ELF-1 (cell line): ENCODE results near the gene PLXNA3.
"Not testable (repeated sequence)": the region's sequence is repeated elsewhere in the genome, so short reads cannot be mapped to it uniquely, and the experiment has no call there.

Experiments used
- DNase-seq: peaks from one replicate; pipeline ENCODE4 v3.0.0-alpha.2; 2016; ENCODE audit warnings: low read depth, low spot score

The PLXNA3 gene

GRCh38 chrX:154501423-154501822 is 43.3 kb downstream of the PLXNA3 start:
- DNase-seq, result not testable (repeated sequence)

DNA sequence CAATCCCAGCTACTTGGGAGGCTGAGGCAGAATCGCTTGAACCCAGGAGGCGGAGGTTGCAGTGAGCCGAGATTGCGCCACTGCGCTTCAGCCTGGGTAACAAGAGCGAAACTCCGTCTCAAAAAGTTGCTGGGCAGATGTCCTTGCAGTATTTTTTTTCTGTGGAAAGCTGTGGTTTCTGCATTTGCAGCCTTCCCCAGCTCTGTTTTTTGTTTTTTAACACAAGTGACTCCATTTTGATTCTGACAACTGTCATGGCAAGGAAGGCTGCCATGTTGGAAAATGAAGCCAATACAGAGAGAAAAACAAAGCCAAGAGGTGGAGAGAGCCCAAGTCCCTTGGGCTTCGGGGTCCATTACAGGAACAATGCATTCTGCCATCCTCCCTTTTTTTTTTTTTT is 44.0 kb downstream of the PLXNA3 start:
- DNase-seq, result no peak

DNA sequence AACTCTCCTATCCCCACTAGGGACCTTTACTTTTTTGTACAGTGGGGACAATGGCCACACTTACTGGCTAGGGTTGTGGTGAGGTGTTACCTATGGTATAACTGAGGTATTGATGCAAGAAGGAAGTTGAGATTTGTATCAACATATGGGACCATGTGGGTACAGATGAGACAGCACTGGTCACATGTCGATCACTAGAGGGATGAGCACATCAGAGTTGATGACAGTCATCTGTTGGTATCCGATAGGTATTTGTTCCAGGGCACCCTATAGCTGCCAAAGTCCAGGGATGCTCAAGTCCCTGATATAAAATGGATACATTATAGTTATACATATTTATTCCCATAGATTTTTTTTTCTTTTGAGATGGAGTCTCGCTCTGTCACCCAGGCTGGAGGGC is 44.9 kb downstream of the PLXNA3 start:
- DNase-seq, result no peak

DNA sequence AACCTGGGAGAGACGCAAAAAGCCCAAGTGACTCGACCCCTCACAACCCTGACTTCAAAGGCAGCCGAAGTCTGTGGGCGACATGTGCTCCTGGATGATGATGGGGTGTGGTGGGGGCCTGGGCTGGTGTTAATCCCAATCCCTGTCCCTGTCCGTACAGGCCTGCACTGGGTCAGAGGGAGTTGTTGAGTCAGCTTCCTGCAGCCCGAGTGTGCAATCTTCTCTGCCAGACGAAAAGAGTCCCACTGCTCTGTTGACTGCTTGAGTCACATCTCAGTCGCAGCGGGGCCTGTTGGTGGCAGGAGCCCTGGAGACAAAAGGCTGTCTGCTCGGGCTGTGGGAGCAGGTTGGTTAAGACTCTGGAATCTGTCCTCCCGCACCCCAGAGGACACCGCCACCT is 47.7 kb downstream of the PLXNA3 start:
- peak; percentile 56 for DNase-seq

DNA sequence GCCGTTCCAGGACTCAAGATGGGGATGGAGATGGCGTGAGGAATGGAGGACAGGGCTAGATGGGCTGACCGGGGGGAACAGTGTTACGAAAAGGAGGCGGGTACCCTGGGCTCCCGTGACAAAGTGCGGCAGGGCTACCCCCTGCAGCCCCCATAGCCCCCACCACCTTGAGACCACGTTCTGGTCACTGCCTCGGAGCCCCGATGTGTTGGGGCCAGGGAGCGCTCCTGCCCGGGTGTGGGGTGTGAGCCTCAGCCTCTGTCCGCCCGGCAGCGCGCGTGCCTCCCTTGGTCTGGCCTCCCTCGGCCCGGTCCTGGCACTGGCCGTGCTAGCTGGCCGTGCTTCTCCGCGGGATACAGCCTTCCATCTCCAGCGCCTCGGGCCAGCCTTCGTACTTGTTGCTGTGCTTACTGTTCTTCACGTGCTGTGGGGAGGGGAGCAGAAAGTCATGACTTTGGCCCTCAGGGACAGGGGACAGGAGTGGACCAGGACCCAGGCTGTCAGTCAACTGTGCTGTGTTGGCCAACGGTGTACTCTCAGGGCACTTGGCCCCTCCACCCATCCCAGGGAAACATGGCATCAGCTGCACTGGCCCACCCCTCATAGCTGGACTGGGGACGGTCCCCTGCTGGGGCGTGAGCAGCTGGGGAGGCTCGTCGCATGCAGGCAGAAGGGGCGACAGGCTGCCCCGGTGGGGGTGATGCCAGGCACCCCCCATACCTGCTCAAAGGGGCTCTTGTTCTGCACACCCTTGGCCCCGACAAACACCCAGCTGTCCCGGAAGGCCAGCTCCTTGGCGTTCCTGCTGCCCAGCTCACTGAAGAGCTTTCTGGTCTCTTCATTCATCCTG is 48.6 kb downstream of the PLXNA3 start:
- no peak for DNase-seq

- DNase-seq, result no peak
Measured at GRCh38 chrX:154507673-154508383, 49.7 kb downstream of the PLXNA3 start.

- DNase-seq, result no peak
Measured at GRCh38 chrX:154508384-154508745, 50.3 kb downstream of the PLXNA3 start.

GRCh38 chrX:154509455-154509854 is 51.4 kb downstream of the PLXNA3 start:
- DNase-seq, result no peak

GRCh38 chrX:154511761-154512160 is 53.7 kb downstream of the PLXNA3 start:
- no peak for DNase-seq

GRCh38 chrX:154512879-154513553 is 54.9 kb downstream of the PLXNA3 start:
- DNase-seq, result no peak

DNA sequence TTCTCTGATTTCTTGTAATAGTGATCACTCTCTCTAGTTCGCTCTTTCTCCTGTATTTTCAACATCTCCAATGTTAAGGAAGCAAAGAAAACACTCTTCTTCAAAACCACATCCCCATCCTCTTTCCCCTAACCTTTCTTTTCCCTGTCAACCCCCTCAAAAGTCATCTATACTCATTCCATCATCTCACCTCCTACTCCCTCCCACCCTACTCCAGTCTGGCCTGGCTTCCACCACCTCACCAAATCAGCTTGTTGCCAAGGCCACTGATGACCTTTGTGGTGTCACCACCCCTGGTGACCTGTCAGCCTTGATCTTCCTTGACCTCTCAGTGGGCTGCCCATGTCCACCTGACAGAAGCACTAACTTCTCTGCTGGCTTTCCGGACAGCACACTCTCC is 55.6 kb downstream of the PLXNA3 start:
- no peak for DNase-seq

GRCh38 chrX:154515090-154515965 is 57.2 kb downstream of the PLXNA3 start:
- DNase-seq, result peak; percentile 32

GRCh38 chrX:154515966-154516655 is 58.0 kb downstream of the PLXNA3 start, which contains the start of gene FAM3A:
Gene FAM3A, minus strand, starts transcription at chrX:154516232. Its CDS starts 460 bp downstream, at chrX:154515772.
- peak; percentile 96 for DNase-seq

DNA sequence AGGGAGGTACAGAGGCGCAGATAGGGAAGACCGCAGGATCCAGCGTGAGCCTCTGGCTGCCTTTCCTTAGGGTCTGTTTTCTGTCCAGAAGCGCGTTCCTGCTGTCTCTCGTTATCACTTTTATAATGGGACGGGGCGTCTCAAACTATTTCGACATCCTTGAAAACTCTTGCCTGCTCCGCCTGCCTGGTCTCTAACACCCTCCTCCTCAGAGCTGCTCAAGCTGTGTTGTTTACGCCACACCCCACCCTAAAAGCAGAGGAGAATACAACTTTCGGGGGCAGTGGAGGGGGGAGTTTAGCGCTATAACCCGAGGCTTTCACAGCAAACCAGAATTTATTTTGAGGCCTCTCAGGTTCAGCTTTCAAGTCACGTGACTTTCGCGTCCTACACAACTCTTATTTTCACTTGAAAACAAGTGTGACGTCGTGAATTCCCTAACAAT is 58.6 kb downstream of the PLXNA3 start:
- peak; percentile 94 for DNase-seq

- DNase-seq, result peak; percentile 82
Measured at GRCh38 chrX:154517101-154517781, 59.2 kb downstream of the PLXNA3 start.

- DNase-seq, result no peak
Measured at GRCh38 chrX:154519389-154519788, 61.3 kb downstream of the PLXNA3 start.

DNA sequence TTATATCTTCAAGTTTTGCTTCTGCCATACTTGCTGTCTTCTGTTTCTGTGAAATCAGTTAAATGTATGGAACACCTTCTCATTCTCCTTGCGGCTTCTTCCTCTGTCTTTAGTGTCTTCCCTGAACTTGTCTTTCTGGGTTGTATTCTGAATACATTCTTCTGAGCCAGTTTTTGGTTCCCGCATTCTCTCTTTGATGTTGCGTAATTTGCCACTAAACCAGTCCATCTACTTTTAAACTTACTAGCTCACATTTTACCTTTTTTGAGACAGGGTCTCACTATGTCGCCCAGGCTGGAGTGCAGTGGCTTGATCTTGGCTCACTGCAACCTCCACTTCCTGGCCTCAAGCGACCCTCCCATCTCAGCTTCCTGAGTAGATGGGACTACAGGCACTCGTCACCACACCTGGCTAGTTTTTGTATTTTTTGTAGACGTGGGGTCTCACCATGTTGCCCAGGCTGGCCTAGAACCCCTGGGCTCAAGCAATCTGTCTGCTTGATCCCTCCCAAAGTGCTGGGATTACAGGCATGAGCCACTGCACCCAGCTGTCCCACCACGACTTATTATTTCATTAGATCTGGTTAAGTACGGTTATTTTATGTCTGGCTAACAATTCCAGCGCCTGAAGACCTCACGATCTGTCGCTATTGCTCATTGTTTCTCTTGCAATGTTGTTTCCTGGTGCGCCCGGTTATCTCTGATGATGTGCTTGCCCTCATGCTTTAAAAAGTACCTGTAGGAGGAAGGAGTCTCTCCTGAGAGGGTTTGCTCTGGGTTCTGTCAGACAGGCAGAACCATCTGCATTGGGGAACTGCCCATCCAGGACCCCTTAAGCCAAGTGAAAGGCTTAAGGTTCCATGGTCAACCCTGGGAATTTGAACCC is 67.8 kb downstream of the PLXNA3 start:
- DNase-seq, result peak; percentile 40

DNA sequence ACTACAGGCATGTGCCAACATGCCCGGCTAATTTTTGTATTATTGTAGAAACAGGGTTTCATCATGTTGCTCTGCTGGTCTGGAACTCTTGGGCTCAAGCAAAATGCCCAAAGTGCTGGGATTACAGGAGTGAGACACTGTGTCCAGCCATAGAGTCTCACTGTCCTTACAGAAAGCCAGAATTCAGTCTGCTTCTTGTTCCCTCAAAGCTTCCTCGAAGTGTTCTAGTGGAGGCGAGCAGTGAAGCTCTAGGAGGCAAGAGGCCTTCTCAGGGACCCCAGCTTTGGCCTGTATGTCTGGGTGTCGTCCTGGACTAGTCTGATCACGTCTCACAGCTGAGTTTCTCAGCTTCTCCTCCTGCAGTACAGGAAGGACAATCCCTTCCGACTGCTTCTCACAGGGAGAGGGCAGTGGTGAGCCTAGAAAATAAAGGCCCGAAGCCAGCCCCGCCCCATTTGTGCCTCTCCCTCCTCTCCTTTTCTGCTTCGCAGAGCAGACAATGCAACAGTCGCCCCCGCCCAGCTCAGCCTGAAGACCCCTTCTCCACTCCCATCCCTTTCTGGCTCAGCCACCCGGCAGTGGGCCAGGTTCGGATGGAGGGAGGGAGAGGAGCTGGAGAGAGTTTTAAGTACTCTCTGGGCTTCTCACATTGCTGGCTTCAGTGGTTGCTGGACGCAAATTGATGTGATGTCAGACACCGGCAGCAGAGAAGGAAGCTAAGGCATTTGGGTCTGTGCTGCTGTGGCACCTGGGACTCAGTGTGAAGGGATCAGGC is 69.0 kb downstream of the PLXNA3 start:
- peak; percentile 96 for DNase-seq
